ENCODE measurements around the gene SPATA6L. TPM values are rescaled to one million over a fixed set of nuclear protein-coding genes. Genes with fewer than 3 reads are reported as not detected.
"Not testable (repeated sequence)": the region's sequence is repeated elsewhere in the genome, so short reads cannot be mapped to it uniquely, and the experiment has no call there.

SPATA6L gene
- total RNA-seq, 1 donor from 2014 or later, result not detected

GRCh38 chr9:4669890-4670289 is 3.6 kb upstream of the SPATA6L start:
- no peak overlapping the region for H3K27ac Mint-ChIP-seq
- H3K36me3 Mint-ChIP-seq (ENCODE audit: low read depth), result peaks cover 3% of the 10 kb centered on the region
- no peaks in the 10 kb centered on the region for H3K9me3 Mint-ChIP-seq
- no peak overlapping the region for H3K4me3 Mint-ChIP-seq
- no peaks in the 10 kb centered on the region for H3K27me3 Mint-ChIP-seq (ENCODE audit: insufficient read depth)
- intact Hi-C loops (cut with micrococcal nuclease), result loop anchor here (5.0 to 10.0 kb wide), 3 partner anchors 153 to 1285 kb away; no protein-coding TSS in a partner anchor
- no peak for DNase-seq (ENCODE audit: low spot score)
- H3K4me1 Mint-ChIP-seq (ENCODE audit: low read depth), result peaks cover 50% of the 10 kb centered on the region

- H3K27ac Mint-ChIP-seq, result peak overlapping the region; percentile 10
- no peak for DNase-seq (ENCODE audit: low spot score)
- H3K36me3 Mint-ChIP-seq (ENCODE audit: low read depth), result peaks cover 7% of the 10 kb centered on the region
- no peaks in the 10 kb centered on the region for H3K27me3 Mint-ChIP-seq (ENCODE audit: insufficient read depth)
- no peaks in the 10 kb centered on the region for H3K9me3 Mint-ChIP-seq
- H3K4me1 Mint-ChIP-seq (ENCODE audit: low read depth), result peaks cover 62% of the 10 kb centered on the region
- intact Hi-C loops (cut with micrococcal nuclease), result loop anchor here (5.0 to 10.0 kb wide), 2 partner anchors 151 to 1284 kb away; no protein-coding TSS in a partner anchor
- H3K4me3 Mint-ChIP-seq, result no peak overlapping the region
Observed at GRCh38 chr9:4668604-4669003, 2.3 kb upstream of the SPATA6L start.

- Mint-ChIP-seq H3K9me3 (no peaks in the 10 kb centered on the region), H3K36me3 (ENCODE audit: low read depth) (peaks cover 7% of the 10 kb centered on the region), H3K4me3 (no peak overlapping the region), H3K27me3 (ENCODE audit: insufficient read depth) (no peaks in the 10 kb centered on the region), H3K4me1 (ENCODE audit: low read depth) (peaks cover 71% of the 10 kb centered on the region), H3K27ac (no peak overlapping the region)
- no peak for DNase-seq (ENCODE audit: low spot score)
- intact Hi-C loops (cut with micrococcal nuclease), result loop anchor here (5.0 to 10.0 kb wide), 2 partner anchors 150 to 1283 kb away; no protein-coding TSS in a partner anchor
Observed at GRCh38 chr9:4667681-4668080, 1.4 kb upstream of the SPATA6L start.

- H3K36me3 Mint-ChIP-seq (ENCODE audit: low read depth), result peaks cover 7% of the 10 kb centered on the region
- intact Hi-C loops (cut with micrococcal nuclease), result loop anchor here (5.0 to 10.0 kb wide), 2 partner anchors 148 to 1281 kb away; no protein-coding TSS in a partner anchor
- peaks cover 77% of the 10 kb centered on the region for H3K4me1 Mint-ChIP-seq (ENCODE audit: low read depth)
- DNase-seq (ENCODE audit: low spot score), result no peak
- no peaks in the 10 kb centered on the region for H3K9me3 Mint-ChIP-seq
- no peak overlapping the region for H3K27ac Mint-ChIP-seq
- peak overlapping the region; percentile 80 for H3K4me3 Mint-ChIP-seq
- peaks cover 2% of the 10 kb centered on the region for H3K27me3 Mint-ChIP-seq (ENCODE audit: insufficient read depth)
Observed at GRCh38 chr9:4665357-4665756, 923 bp downstream of the SPATA6L start.

GRCh38 chr9:4663956-4664355 is 2.3 kb downstream of the SPATA6L start:
- Mint-ChIP-seq H3K27me3 (ENCODE audit: insufficient read depth) (peaks cover 11% of the 10 kb centered on the region), H3K9me3 (no peaks in the 10 kb centered on the region), H3K27ac (peak overlapping the region; percentile 45), H3K36me3 (ENCODE audit: low read depth) (peaks cover 7% of the 10 kb centered on the region), H3K4me1 (ENCODE audit: low read depth) (peaks cover 72% of the 10 kb centered on the region), H3K4me3 (peak overlapping the region; percentile 51)
- intact Hi-C loops (cut with micrococcal nuclease), result loop anchor here (1.0 to 10.0 kb wide), 4 partner anchors 26 to 1279 kb away; no protein-coding TSS in a partner anchor
- DNase-seq (ENCODE audit: low spot score), result no peak

DNA sequence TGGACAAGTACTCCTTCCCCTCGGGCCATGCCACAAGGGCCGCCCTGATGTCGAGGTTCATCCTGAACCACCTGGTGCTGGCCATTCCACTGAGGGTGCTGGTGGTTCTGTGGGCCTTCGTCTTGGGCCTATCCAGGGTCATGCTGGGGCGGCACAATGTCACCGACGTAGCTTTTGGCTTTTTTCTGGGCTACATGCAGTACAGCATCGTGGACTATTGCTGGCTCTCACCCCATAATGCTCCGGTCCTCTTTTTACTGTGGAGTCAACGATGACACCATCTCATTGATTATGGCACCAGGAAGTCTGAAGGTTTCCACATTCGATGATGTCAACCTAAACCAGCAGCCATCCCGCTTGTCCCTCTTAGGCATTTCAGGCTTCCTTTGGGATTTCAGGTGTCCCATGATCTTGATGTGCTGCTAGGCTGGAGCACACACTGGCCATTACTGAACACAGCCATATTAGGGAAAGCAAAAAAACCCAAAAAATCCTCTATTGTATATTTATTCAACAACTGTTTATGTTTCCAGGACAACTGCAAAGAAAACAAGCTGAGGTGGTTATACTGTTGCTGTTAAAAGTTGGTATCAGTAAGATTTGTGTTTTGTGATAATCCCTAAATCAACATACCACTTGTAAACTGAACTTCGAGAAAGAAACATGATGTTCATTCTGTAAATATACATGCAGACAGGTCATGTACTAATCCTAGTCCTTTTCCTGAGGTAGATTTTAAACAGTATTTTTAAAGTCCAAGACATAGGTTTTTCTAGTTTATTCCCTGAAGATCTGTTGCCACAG is 3.1 kb downstream of the SPATA6L start:
- H3K4me1 Mint-ChIP-seq (ENCODE audit: low read depth), result peaks cover 66% of the 10 kb centered on the region
- H3K9me3 Mint-ChIP-seq, result no peaks in the 10 kb centered on the region
- peaks cover 7% of the 10 kb centered on the region for H3K36me3 Mint-ChIP-seq (ENCODE audit: low read depth)
- DNase-seq (ENCODE audit: low spot score), result no peak
- peaks cover 12% of the 10 kb centered on the region for H3K27me3 Mint-ChIP-seq (ENCODE audit: insufficient read depth)
- intact Hi-C loops (cut with micrococcal nuclease), result loop anchor here (1.0 to 10.0 kb wide), 6 partner anchors 16 to 1278 kb away; partner anchors contain the start of gene CDC37L1
- H3K4me3 Mint-ChIP-seq, result peak overlapping the region; percentile 89
- H3K27ac Mint-ChIP-seq, result peak overlapping the region; percentile 62

GRCh38 chr9:4662108-4662988 is 3.9 kb downstream of the SPATA6L start, which contains the start of gene PLPP6:
Gene PLPP6, plus strand, starts transcription at chr9:4662294. Its CDS starts 82 bp downstream, at chr9:4662376.
- Mint-ChIP-seq H3K4me1 (ENCODE audit: low read depth) (peaks cover 59% of the 10 kb centered on the region), H3K36me3 (ENCODE audit: low read depth) (peaks cover 7% of the 10 kb centered on the region), H3K9me3 (no peaks in the 10 kb centered on the region), H3K4me3 (peak within 1 kb of the TSS; percentile 89), H3K27ac (peak within 1 kb of the TSS; percentile 88), H3K27me3 (ENCODE audit: insufficient read depth) (peaks cover 15% of the 10 kb centered on the region)
- intact Hi-C loops (cut with micrococcal nuclease), result loop anchor here (1.0 to 10.0 kb wide), 5 partner anchors 17 to 1278 kb away; partner anchors contain the start of gene CDC37L1
- peak; percentile 73 for DNase-seq (ENCODE audit: low spot score)

DNA sequence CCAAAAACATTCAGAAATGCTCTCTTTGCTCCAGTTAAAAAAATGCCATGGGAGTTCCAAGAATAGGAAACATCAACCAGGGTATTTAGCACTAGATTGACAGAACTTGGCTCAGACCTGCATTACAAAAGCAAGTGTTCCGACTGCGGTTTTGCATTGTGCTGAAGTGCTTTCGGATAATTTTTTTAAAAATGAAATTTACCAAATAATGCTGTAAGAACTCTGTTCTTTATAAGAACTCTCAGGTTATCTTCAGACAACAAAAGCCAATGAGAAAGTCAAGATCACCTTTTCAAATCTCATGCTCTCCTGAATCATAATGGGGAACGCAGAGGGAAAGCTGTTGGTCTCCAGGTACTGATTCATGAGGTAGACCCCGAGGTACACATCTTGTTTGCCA is 4.7 kb downstream of the SPATA6L start:
- peaks cover 15% of the 10 kb centered on the region for H3K27me3 Mint-ChIP-seq (ENCODE audit: insufficient read depth)
- peak overlapping the region; percentile 89 for H3K4me3 Mint-ChIP-seq
- no peak for DNase-seq (ENCODE audit: low spot score)
- H3K36me3 Mint-ChIP-seq (ENCODE audit: low read depth), result peaks cover 7% of the 10 kb centered on the region
- no peaks in the 10 kb centered on the region for H3K9me3 Mint-ChIP-seq
- intact Hi-C loops (cut with micrococcal nuclease), result loop anchor here (1.0 to 10.0 kb wide), 5 partner anchors 18 to 1277 kb away; partner anchors contain the start of gene CDC37L1
- H3K27ac Mint-ChIP-seq, result peak overlapping the region; percentile 88
- peaks cover 52% of the 10 kb centered on the region for H3K4me1 Mint-ChIP-seq (ENCODE audit: low read depth)

DNA sequence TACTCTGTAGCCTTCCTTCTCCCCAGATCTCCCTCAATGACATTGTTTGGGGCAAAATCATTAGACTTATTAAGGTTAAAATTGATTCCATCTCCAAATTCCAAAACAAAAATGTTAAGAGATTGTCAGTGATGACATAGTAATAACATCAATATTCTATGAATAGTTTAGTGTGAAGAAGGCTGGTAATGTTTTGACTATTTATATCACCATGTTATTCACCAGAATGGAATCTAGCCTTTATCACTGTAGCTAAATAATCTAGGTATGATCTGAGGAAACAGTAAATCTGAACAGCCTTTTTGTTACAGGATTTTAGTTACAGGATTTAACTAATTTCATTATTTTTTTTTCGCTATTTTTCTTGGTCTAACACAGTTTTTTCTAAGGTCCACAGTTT is 5.1 kb downstream of the SPATA6L start:
- peaks cover 7% of the 10 kb centered on the region for H3K36me3 Mint-ChIP-seq (ENCODE audit: low read depth)
- intact Hi-C loops (cut with micrococcal nuclease), result loop anchor here (5.0 to 10.0 kb wide), 3 partner anchors 171 to 1276 kb away; no protein-coding TSS in a partner anchor
- H3K4me1 Mint-ChIP-seq (ENCODE audit: low read depth), result peaks cover 48% of the 10 kb centered on the region
- H3K27me3 Mint-ChIP-seq (ENCODE audit: insufficient read depth), result peaks cover 15% of the 10 kb centered on the region
- no peaks in the 10 kb centered on the region for H3K9me3 Mint-ChIP-seq
- no peak for DNase-seq (ENCODE audit: low spot score)
- no peak overlapping the region for H3K27ac Mint-ChIP-seq
- H3K4me3 Mint-ChIP-seq, result peak overlapping the region; percentile 89

- H3K4me1 Mint-ChIP-seq (ENCODE audit: low read depth), result peaks cover 42% of the 10 kb centered on the region
- not testable (repeated sequence) for H3K36me3 Mint-ChIP-seq (ENCODE audit: low read depth); DNase-seq (ENCODE audit: low spot score); H3K4me3 Mint-ChIP-seq; H3K9me3 Mint-ChIP-seq; H3K27ac Mint-ChIP-seq
- intact Hi-C loops (cut with micrococcal nuclease), result loop anchor here (5.0 to 10.0 kb wide), 3 partner anchors 172 to 1276 kb away; no protein-coding TSS in a partner anchor
- peaks cover 15% of the 10 kb centered on the region for H3K27me3 Mint-ChIP-seq (ENCODE audit: insufficient read depth)
Observed at GRCh38 chr9:4660665-4661064, 5.6 kb downstream of the SPATA6L start.

- no peak for DNase-seq (ENCODE audit: low spot score)
- Mint-ChIP-seq H3K9me3 (no peaks in the 10 kb centered on the region), H3K36me3 (ENCODE audit: low read depth) (no peaks in the 10 kb centered on the region), H3K4me3 (no peak overlapping the region), H3K27ac (no peak overlapping the region), H3K27me3 (ENCODE audit: insufficient read depth) (peaks cover 17% of the 10 kb centered on the region), H3K4me1 (ENCODE audit: low read depth) (peaks cover 13% of the 10 kb centered on the region)
- intact Hi-C loops (cut with micrococcal nuclease), result no loop called here
Observed at GRCh38 chr9:4657426-4658159, 8.7 kb downstream of the SPATA6L start.

- Mint-ChIP-seq H3K4me3 (no peak overlapping the region), H3K27me3 (ENCODE audit: insufficient read depth) (peaks cover 20% of the 10 kb centered on the region)
Observed at GRCh38 chr9:4656621-4657020, 9.7 kb downstream of the SPATA6L start.

More at GRCh38 chr9:4656621-4657020, 9.7 kb downstream of the SPATA6L start:
- H3K4me1 Mint-ChIP-seq (ENCODE audit: low read depth), result peaks cover 6% of the 10 kb centered on the region
- H3K36me3 Mint-ChIP-seq (ENCODE audit: low read depth), result no peaks in the 10 kb centered on the region
- intact Hi-C loops (cut with micrococcal nuclease), result no loop called here
- no peaks in the 10 kb centered on the region for H3K9me3 Mint-ChIP-seq
- no peak for DNase-seq (ENCODE audit: low spot score)
- no peak overlapping the region for H3K27ac Mint-ChIP-seq

Data from activated T-helper 1 cell treated with anti-CD3 and anti-CD28 coated beads, Interleukin-12 subunit alpha, Interleukin-12 subunit beta, Interleukin-2, Interleukin-4 antibody, amounts not matched to agents 30 ng/mL and 10 ng/mL and 1 ng/mL, durations not matched to agents 14 hours and 24 hours and 36 hours (primary cell).